SK-N-SH (cell line): ENCODE results near the gene ROBO1. TPM values are rescaled to one million over a fixed set of nuclear protein-coding genes. Genes with fewer than 3 reads are reported as not detected.

Experiments
- CTCF ChIA-PET: fragments of 300-600, 350-600 bp; formaldehyde crosslinking; extraction: SDS; loops from one replicate; lab custom pipeline; 2021; lab: Yijun Ruan, JAX
- POLR2A ChIA-PET: fragments of 350-600 bp; sonication (Branson Sonifier 250); formaldehyde crosslinking; extraction: SDS; loops from one replicate; lab custom pipeline; 2020; ENCODE audit warnings: antibody characterized with exemption, inconsistent platforms; lab: Yijun Ruan, JAX
- DNase-seq: peaks from one replicate; pipeline ENCODE4 v3.0.0; 2012
- H2AFZ ChIP-seq: fragments of 200-600 bp; sonication (generic); 2 replicates; pipeline ENCODE4 v1.8.1; 2016; ENCODE audit warnings: antibody characterized with exemption, mild to moderate bottlenecking, low read depth
- H3F3A ChIP-seq: fragments of 200-600 bp; sonication (generic); replicated peaks from 2 replicates; pipeline ENCODE3; 2016; ENCODE audit warnings: antibody characterized with exemption, mild to moderate bottlenecking; ENCODE audit not compliant: insufficient read depth
- H3K27ac ChIP-seq, 2 experiments: fragments of 200-500 bp in 1 of 2; fragments of 200-600 bp in 1 of 2; sonication (Bioruptor generic) in 1 of 2; sonication (generic), shearing (Covaris generic) in 1 of 2; 2 replicates each; pipeline versions ENCODE4 v1.5.1 to v1.6.1; 2014 to 2016; ENCODE audit warnings: low read depth in 2 of 2, inconsistent platforms in 1 of 2, low read length in 1 of 2, mild to moderate bottlenecking in 1 of 2, mixed read lengths in 1 of 2
- H3K27me3 ChIP-seq: fragments of 200-600 bp; sonication (generic), shearing (Covaris generic); 2 replicates; pipeline ENCODE4 v1.6.1; 2016; ENCODE audit warnings: mixed run types; ENCODE audit not compliant: insufficient read depth
- H3K36me3 ChIP-seq, 2 experiments: fragments of 200-500 bp in 1 of 2; fragments of 200-600 bp in 1 of 2; sonication (Bioruptor generic) in 1 of 2; sonication (generic) in 1 of 2; replicated peaks in 1 of 2; 2 replicates each; pipeline versions ENCODE3 to v1.5.1; 2014 to 2016; ENCODE audit warnings: low read length in 1 of 2, mild to moderate bottlenecking in 1 of 2; ENCODE audit not compliant: insufficient read depth in 2 of 2, control insufficient read depth in 1 of 2
- H3K4me1 ChIP-seq, 2 experiments: fragments of 200-500 bp in 1 of 2; fragments of 200-600 bp in 1 of 2; sonication (Bioruptor generic) in 1 of 2; sonication (generic), shearing (Covaris generic) in 1 of 2; 2 replicates each; pipeline versions ENCODE4 v1.5.1 to v1.6.1; 2014 to 2016; ENCODE audit warnings: low read depth in 1 of 2, low read length in 1 of 2, mixed run types in 1 of 2; ENCODE audit not compliant: insufficient read depth in 2 of 2, control insufficient read depth in 1 of 2
- H3K4me2 ChIP-seq: fragments of 200-600 bp; sonication (generic), shearing (Covaris generic); 2 replicates; pipeline ENCODE4 v1.6.1; 2017; ENCODE audit warnings: mixed run types
- H3K4me3 ChIP-seq, 2 experiments: fragments of 200-500 bp in 1 of 2; fragments of 200-600 bp in 1 of 2; sonication (Bioruptor generic) in 1 of 2; sonication (generic), shearing (Covaris generic) in 1 of 2; 2 replicates each; pipeline versions ENCODE4 v1.5.1 to v1.8.1; 2014 to 2016; ENCODE audit warnings: low read depth in 2 of 2, inconsistent platforms in 1 of 2, low read length in 1 of 2, mild to moderate bottlenecking in 1 of 2, mixed read lengths in 1 of 2, moderate library complexity in 1 of 2
- H3K79me2 ChIP-seq: fragments of 200-600 bp; sonication (generic); 2 replicates; pipeline ENCODE4 v1.8.1; 2017; ENCODE audit warnings: mild to moderate bottlenecking; ENCODE audit not compliant: insufficient read depth
- H3K9ac ChIP-seq: fragments of 200-600 bp; sonication (generic); 2 replicates; pipeline ENCODE4 v1.6.1; 2017; ENCODE audit warnings: mixed run types
- H3K9me2 ChIP-seq: fragments of 200-600 bp; sonication (generic); 2 replicates; pipeline ENCODE4 v1.6.1; 2017; ENCODE audit warnings: mixed run types
- H3K9me3 ChIP-seq: fragments of 200-600 bp; sonication (generic); 2 replicates; pipeline ENCODE4 v1.6.1; 2017; ENCODE audit warnings: mixed run types, mild to moderate bottlenecking, moderate library complexity
- H4K20me1 ChIP-seq: fragments of 200-600 bp; sonication (generic); 2 replicates; pipeline ENCODE4 v1.6.1; 2017; ENCODE audit warnings: mild to moderate bottlenecking, mixed run types; ENCODE audit not compliant: insufficient read depth
- ELF1 ChIP-seq: IDR thresholded peaks from 2 replicates; pipeline ENCODE4 v1.4.0; 2012
- EP300 ChIP-seq, 2 experiments: IDR thresholded peaks; 2 replicates each; pipeline versions ENCODE4 v1.4.0 to v1.6.1; 2012; ENCODE audit warnings: borderline replicate concordance in 1 of 2, low read depth in 1 of 2, low read length in 1 of 2
- EZH2phosphoT487 ChIP-seq: fragments of 200-600 bp; sonication (generic); IDR thresholded peaks from 2 replicates; pipeline ENCODE4 v1.6.1; 2017; ENCODE audit warnings: low read depth, mixed run types, mild to moderate bottlenecking, antibody characterized with exemption, moderate library complexity, borderline replicate concordance
- FOXJ3 ChIP-seq: sonication (generic); formaldehyde crosslinking; IDR thresholded peaks from 2 replicates; pipeline ENCODE4 v1.5.1; 2020; ENCODE audit warnings: mild to moderate bottlenecking, missing genetic modification reagents
- FOXM1 ChIP-seq: IDR thresholded peaks from 2 replicates; pipeline ENCODE4 v1.4.0; 2012; ENCODE audit warnings: low read depth, mild to moderate bottlenecking
- GATA2 ChIP-seq: sonication (generic); formaldehyde crosslinking; IDR thresholded peaks from 2 replicates; pipeline ENCODE4 v1.5.0; 2020; ENCODE audit warnings: mild to moderate bottlenecking, missing genetic modification reagents
- MEF2A ChIP-seq: IDR thresholded peaks from 2 replicates; pipeline ENCODE4 v1.4.0; 2012; ENCODE audit warnings: low read depth, borderline replicate concordance
- NFIC ChIP-seq: IDR thresholded peaks from 2 replicates; pipeline ENCODE4 v1.4.0; 2012; ENCODE audit warnings: borderline replicate concordance
- NRF1 ChIP-seq: IDR thresholded peaks from 2 replicates; pipeline ENCODE4 v1.6.1; 2012; ENCODE audit warnings: low read depth, mild to moderate bottlenecking, low read length
- POLR2AphosphoS5 ChIP-seq: IDR thresholded peaks from 2 replicates; pipeline ENCODE4 v1.6.1; 2012; ENCODE audit warnings: low read depth, low read length
- RCOR1 ChIP-seq: fragments of 150-350 bp; IDR thresholded peaks from 2 replicates; pipeline ENCODE4 v1.6.1; 2017; ENCODE audit warnings: antibody characterized with exemption, low read length
- RFX5 ChIP-seq: IDR thresholded peaks from 2 replicates; pipeline ENCODE4 v1.6.1; 2012; ENCODE audit warnings: mild to moderate bottlenecking, improper control_type of control experiment, low read length
- SMC3 ChIP-seq: IDR thresholded peaks from 2 replicates; pipeline ENCODE4 v1.6.1; 2012; ENCODE audit warnings: low read depth, low read length, improper control_type of control experiment
- TAF1 ChIP-seq: IDR thresholded peaks from 2 replicates; pipeline ENCODE4 v1.6.1; 2012; ENCODE audit warnings: low read depth, mild to moderate bottlenecking, low read length, moderate library complexity, borderline replicate concordance
- TCF12 ChIP-seq: IDR thresholded peaks from 2 replicates; pipeline ENCODE4 v1.4.0; 2012
- YY1 ChIP-seq: IDR thresholded peaks from 2 replicates; pipeline ENCODE4 v1.4.0; 2012; ENCODE audit warnings: low read depth, mild to moderate bottlenecking
- WGBS: methylation state at CpG from one replicate; pipeline ENCODE4 v1.1.6; 2017; ENCODE audit warnings: low lambda C conversion rate; 5-methylcytosine and 5-hydroxymethylcytosine counted together
- polyA plus RNA-seq, 3 experiments: library from polyadenylated mRNA; depleted of rRNA; stranded (reverse); fragments of >200 nt; gene quantifications; 2 replicates each; pipeline ENCODE4 v1.2.3, GENCODE V29; 2012
- TF ChIP-seq, protein P1 (sequence below): fragments of 150-350 bp; IDR thresholded peaks from 2 replicates; pipeline ENCODE4 v1.6.1; 2017; ENCODE audit warnings: antibody characterized with exemption, low read length, low read depth, borderline replicate concordance
- TF ChIP-seq, protein P2 (sequence below): IDR thresholded peaks from 2 replicates; pipeline ENCODE4 v1.4.0; 2012; ENCODE audit warnings: low read depth, borderline replicate concordance
- TF ChIP-seq, protein P3 (sequence below): IDR thresholded peaks from 2 replicates; pipeline ENCODE4; 2012
- TF ChIP-seq, protein P4 (sequence below): IDR thresholded peaks from 2 replicates; pipeline ENCODE4 v1.4.0; 2012; ENCODE audit warnings: low read depth
- TF ChIP-seq, protein P5 (sequence below): IDR thresholded peaks from 2 replicates; pipeline ENCODE4 v1.4.0; 2012; ENCODE audit warnings: low read depth, borderline replicate concordance
- TF ChIP-seq, protein P6 (sequence below): IDR thresholded peaks from 2 replicates; pipeline ENCODE4 v1.6.1; 2012; ENCODE audit warnings: mild to moderate bottlenecking, low read depth, low read length, moderate library complexity
- TF ChIP-seq, protein P7 (sequence below): fragments of 200-600 bp; sonication (generic); IDR thresholded peaks from 2 replicates; pipeline ENCODE4 v1.6.1; 2017; ENCODE audit warnings: antibody characterized with exemption, mild to moderate bottlenecking, moderate library complexity

The ROBO1 gene
- polyA plus RNA-seq, 1 of the 3 experiments (the other 2 are of a cell fraction) = 22.7 TPM

DNA sequence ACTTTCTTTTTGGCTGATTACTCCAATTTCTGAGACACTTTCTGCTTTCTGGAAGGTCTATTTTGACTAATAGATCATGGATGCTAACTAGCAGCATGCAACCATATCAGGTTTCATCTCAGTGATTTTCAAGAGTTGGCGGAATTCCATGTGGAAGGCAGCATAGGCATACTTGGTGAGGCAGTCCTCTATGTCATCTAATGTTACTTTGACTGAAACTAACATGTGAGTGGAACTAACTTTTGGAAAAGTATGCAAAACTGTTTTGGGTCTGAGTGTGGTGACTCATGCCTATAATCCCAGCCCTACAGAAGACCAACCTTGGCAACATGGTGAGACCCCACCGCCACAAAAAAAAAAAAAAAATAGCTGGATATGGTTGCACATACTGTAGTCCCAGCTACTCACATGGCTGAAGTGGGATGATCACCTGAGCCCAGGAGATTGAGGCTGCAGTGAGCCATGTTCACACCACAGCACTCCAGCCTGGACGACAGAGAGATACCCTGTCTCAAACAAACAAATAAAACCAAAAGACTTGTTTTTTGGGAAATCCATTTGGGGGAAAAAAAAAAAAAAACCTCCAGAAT, 1033.7 kb downstream of the ROBO1 start:
- ChIA-PET POLR2A (no interaction called here), CTCF (no interaction called here)
- Histone ChIP-seq H3K4me2 (no peak overlapping the region; the same call in 1 of the 2 replicates), H3F3A (peaks cover 18% of the 10 kb centered on the region), H3K4me3 (no peak overlapping the region), H2AFZ (no peak overlapping the region), H3K9me2 (no peaks in the 10 kb centered on the region), H3K9me3 (no peaks in the 10 kb centered on the region), H3K36me3 (no peaks in the 10 kb centered on the region), H3K4me1 (peaks cover 18 to 25% of the 10 kb centered on the region in 2 experiments; a peak in 3 of 4 replicates), H3K79me2 (no peaks in the 10 kb centered on the region), H3K9ac (no peak overlapping the region), H4K20me1 (no peaks in the 10 kb centered on the region), H3K27ac (peak overlapping the region in 1 of 2 experiments; percentile 14; a peak in 2 of 4 replicates), H3K27me3 (no peaks in the 10 kb centered on the region)
- WGBS = 85% methylated on average over 3 of the region's 3 CpGs
- no peak for DNase-seq
- TF ChIP-seq, protein P1, sequence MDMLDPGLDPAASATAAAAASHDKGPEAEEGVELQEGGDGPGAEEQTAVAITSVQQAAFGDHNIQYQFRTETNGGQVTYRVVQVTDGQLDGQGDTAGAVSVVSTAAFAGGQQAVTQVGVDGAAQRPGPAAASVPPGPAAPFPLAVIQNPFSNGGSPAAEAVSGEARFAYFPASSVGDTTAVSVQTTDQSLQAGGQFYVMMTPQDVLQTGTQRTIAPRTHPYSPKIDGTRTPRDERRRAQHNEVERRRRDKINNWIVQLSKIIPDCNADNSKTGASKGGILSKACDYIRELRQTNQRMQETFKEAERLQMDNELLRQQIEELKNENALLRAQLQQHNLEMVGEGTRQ = no peak
- TF ChIP-seq, protein P2, sequence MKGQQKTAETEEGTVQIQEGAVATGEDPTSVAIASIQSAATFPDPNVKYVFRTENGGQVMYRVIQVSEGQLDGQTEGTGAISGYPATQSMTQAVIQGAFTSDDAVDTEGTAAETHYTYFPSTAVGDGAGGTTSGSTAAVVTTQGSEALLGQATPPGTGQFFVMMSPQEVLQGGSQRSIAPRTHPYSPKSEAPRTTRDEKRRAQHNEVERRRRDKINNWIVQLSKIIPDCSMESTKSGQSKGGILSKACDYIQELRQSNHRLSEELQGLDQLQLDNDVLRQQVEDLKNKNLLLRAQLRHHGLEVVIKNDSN = no peak
- TF ChIP-seq EZH2phosphoT487 (no peak), NRF1 (no peak), YY1 (no peak), RFX5 (no peak), FOXJ3 (no peak), SMC3 (no peak), TAF1 (no peak), NFIC (peak; percentile 63; the same call in 1 of the 2 replicates), TCF12 (peak; percentile 27; the same call in 1 of the 2 replicates), RCOR1 (no peak), POLR2AphosphoS5 (no peak), FOXM1 (no peak), EP300 (IDR thresholded peaks at IDR 0.05; ENCODE audit: borderline replicate concordance in 1 of 2, low read depth in 1 of 2, low read length in 1 of 2) (no peak), GATA2 (CRISPR knock-in tag) (no peak), ELF1 (no peak), MEF2A (no peak)
- TF ChIP-seq, protein P3, sequence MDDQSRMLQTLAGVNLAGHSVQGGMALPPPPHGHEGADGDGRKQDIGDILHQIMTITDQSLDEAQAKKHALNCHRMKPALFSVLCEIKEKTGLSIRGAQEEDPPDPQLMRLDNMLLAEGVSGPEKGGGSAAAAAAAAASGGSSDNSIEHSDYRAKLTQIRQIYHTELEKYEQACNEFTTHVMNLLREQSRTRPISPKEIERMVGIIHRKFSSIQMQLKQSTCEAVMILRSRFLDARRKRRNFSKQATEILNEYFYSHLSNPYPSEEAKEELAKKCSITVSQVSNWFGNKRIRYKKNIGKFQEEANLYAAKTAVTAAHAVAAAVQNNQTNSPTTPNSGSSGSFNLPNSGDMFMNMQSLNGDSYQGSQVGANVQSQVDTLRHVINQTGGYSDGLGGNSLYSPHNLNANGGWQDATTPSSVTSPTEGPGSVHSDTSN = peak; percentile 28
- TF ChIP-seq, protein P4, sequence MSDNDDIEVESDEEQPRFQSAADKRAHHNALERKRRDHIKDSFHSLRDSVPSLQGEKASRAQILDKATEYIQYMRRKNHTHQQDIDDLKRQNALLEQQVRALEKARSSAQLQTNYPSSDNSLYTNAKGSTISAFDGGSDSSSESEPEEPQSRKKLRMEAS = peak; percentile 47; the same call in 1 of the 2 replicates
- TF ChIP-seq, protein P5, sequence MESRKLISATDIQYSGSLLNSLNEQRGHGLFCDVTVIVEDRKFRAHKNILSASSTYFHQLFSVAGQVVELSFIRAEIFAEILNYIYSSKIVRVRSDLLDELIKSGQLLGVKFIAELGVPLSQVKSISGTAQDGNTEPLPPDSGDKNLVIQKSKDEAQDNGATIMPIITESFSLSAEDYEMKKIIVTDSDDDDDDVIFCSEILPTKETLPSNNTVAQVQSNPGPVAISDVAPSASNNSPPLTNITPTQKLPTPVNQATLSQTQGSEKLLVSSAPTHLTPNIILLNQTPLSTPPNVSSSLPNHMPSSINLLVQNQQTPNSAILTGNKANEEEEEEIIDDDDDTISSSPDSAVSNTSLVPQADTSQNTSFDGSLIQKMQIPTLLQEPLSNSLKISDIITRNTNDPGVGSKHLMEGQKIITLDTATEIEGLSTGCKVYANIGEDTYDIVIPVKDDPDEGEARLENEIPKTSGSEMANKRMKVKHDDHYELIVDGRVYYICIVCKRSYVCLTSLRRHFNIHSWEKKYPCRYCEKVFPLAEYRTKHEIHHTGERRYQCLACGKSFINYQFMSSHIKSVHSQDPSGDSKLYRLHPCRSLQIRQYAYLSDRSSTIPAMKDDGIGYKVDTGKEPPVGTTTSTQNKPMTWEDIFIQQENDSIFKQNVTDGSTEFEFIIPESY = no peak
- TF ChIP-seq, protein P6, sequence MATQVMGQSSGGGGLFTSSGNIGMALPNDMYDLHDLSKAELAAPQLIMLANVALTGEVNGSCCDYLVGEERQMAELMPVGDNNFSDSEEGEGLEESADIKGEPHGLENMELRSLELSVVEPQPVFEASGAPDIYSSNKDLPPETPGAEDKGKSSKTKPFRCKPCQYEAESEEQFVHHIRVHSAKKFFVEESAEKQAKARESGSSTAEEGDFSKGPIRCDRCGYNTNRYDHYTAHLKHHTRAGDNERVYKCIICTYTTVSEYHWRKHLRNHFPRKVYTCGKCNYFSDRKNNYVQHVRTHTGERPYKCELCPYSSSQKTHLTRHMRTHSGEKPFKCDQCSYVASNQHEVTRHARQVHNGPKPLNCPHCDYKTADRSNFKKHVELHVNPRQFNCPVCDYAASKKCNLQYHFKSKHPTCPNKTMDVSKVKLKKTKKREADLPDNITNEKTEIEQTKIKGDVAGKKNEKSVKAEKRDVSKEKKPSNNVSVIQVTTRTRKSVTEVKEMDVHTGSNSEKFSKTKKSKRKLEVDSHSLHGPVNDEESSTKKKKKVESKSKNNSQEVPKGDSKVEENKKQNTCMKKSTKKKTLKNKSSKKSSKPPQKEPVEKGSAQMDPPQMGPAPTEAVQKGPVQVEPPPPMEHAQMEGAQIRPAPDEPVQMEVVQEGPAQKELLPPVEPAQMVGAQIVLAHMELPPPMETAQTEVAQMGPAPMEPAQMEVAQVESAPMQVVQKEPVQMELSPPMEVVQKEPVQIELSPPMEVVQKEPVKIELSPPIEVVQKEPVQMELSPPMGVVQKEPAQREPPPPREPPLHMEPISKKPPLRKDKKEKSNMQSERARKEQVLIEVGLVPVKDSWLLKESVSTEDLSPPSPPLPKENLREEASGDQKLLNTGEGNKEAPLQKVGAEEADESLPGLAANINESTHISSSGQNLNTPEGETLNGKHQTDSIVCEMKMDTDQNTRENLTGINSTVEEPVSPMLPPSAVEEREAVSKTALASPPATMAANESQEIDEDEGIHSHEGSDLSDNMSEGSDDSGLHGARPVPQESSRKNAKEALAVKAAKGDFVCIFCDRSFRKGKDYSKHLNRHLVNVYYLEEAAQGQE = no peak
- TF ChIP-seq, protein P7, sequence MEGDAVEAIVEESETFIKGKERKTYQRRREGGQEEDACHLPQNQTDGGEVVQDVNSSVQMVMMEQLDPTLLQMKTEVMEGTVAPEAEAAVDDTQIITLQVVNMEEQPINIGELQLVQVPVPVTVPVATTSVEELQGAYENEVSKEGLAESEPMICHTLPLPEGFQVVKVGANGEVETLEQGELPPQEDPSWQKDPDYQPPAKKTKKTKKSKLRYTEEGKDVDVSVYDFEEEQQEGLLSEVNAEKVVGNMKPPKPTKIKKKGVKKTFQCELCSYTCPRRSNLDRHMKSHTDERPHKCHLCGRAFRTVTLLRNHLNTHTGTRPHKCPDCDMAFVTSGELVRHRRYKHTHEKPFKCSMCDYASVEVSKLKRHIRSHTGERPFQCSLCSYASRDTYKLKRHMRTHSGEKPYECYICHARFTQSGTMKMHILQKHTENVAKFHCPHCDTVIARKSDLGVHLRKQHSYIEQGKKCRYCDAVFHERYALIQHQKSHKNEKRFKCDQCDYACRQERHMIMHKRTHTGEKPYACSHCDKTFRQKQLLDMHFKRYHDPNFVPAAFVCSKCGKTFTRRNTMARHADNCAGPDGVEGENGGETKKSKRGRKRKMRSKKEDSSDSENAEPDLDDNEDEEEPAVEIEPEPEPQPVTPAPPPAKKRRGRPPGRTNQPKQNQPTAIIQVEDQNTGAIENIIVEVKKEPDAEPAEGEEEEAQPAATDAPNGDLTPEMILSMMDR = no peak
